Stomach (tissue), 4 donors: ENCODE results near the gene CREB1.

Source experiments
- POLR2A ChIP-seq, 4 donors: fragments of 450-650 bp; IDR thresholded peaks; one replicate each; pipeline ENCODE4 v1.6.1; 2016; ENCODE audit warnings: antibody characterized with exemption in 4 of 4, control low read depth in 2 of 4, mild to moderate bottlenecking in 1 of 4, moderate library complexity in 1 of 4
- TF ChIP-seq, protein P1 (sequence below), 7 experiments: fragments of 450-650 bp in 4 of 7; fragments of 200-600 bp in 3 of 7; sonication (generic) in 3 of 7; IDR thresholded peaks; one replicate each; pipeline ENCODE4 v1.5.1; 2016 to 2019; ENCODE audit warnings: antibody characterized with exemption in 7 of 7, control low read depth in 2 of 7, mild to moderate bottlenecking in 1 of 7

DNA sequence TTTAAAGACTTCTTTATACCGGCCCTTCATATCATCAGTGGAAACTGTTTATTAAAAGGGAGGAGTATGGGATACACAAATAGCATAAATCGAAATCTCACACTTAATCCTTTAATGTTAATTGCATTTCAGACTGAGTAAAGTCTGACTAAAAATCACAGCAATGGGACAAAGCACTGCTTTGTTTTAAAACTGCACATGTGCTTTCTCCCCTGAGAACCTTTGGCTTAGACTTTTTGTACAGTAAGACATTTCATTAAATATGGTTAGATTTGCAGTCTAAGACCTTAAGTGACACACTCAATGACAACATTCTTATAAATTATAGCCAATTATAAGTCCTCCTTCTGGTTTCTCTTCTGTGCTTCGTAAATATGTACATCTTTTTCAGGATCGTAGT lies 83.0 kb downstream of the CREB1 start:
- TF ChIP-seq, protein P1, sequence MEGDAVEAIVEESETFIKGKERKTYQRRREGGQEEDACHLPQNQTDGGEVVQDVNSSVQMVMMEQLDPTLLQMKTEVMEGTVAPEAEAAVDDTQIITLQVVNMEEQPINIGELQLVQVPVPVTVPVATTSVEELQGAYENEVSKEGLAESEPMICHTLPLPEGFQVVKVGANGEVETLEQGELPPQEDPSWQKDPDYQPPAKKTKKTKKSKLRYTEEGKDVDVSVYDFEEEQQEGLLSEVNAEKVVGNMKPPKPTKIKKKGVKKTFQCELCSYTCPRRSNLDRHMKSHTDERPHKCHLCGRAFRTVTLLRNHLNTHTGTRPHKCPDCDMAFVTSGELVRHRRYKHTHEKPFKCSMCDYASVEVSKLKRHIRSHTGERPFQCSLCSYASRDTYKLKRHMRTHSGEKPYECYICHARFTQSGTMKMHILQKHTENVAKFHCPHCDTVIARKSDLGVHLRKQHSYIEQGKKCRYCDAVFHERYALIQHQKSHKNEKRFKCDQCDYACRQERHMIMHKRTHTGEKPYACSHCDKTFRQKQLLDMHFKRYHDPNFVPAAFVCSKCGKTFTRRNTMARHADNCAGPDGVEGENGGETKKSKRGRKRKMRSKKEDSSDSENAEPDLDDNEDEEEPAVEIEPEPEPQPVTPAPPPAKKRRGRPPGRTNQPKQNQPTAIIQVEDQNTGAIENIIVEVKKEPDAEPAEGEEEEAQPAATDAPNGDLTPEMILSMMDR (IDR thresholded peaks at IDR 0.05) = no peak
- no peak for TF ChIP-seq POLR2A (IDR thresholded peaks at IDR 0.05)
